Sigmoid colon (tissue), 7 donors: ENCODE measurements around the gene ZFP90. TPM values are rescaled to one million over a fixed set of nuclear protein-coding genes. Genes with fewer than 3 reads are reported as not detected.

Experiments
- DNase-seq: peaks from one replicate; pipeline ENCODE4 v3.0.0-alpha.2; 2019
- H3K27ac ChIP-seq, 4 donors: fragments of 200-600 bp; sonication (generic); one replicate each; pipeline ENCODE4 v1.5.1; 2016 to 2019; ENCODE audit warnings: mild to moderate bottlenecking in 1 of 4
- H3K27me3 ChIP-seq, 3 donors: fragments of 200-600 bp; sonication (generic); one replicate each; pipeline ENCODE4 v1.5.1; 2019; ENCODE audit warnings: mild to moderate bottlenecking in 1 of 3
- H3K36me3 ChIP-seq, 4 donors: fragments of 200-600 bp; sonication (generic); one replicate each; pipeline ENCODE4 v1.5.1; 2016 to 2019
- H3K4me1 ChIP-seq, 4 donors: fragments of 200-600 bp; sonication (generic); one replicate each; pipeline ENCODE4 v1.5.1; 2017 to 2019
- H3K4me3 ChIP-seq, 4 donors: fragments of 200-600 bp; sonication (generic); one replicate each; pipeline ENCODE4 v1.5.1; 2017 to 2019; ENCODE audit warnings: mild to moderate bottlenecking in 2 of 4, moderate library complexity in 1 of 4
- H3K9me3 ChIP-seq, 4 donors: fragments of 200-600 bp in 3 of 4; sonication (generic) in 3 of 4; one replicate each; pipeline versions ENCODE4 v1.5.1 to v1.6.1; 2013 to 2019
- CTCF ChIP-seq, 4 experiments: fragments of 450-650 bp in 3 of 4; fragments of 200-600 bp in 1 of 4; IDR thresholded peaks; one replicate each; pipeline ENCODE4 v1.5.1; 2016 to 2019; ENCODE audit warnings: antibody characterized with exemption in 4 of 4, mild to moderate bottlenecking in 3 of 4, moderate library complexity in 2 of 4
- EP300 ChIP-seq, 4 donors: sonication (generic); formaldehyde crosslinking; IDR thresholded peaks; one replicate each; pipeline ENCODE4 v1.6.1; 2017; ENCODE audit warnings: antibody characterized with exemption in 4 of 4
- POLR2A ChIP-seq, 2 donors: fragments of 450-650 bp; IDR thresholded peaks; one replicate each; pipeline ENCODE4 v1.6.1; 2016; ENCODE audit warnings: antibody characterized with exemption in 2 of 2, mild to moderate bottlenecking in 2 of 2, moderate library complexity in 2 of 2
- POLR2AphosphoS5 ChIP-seq, 4 donors: sonication (generic); formaldehyde crosslinking; IDR thresholded peaks; one replicate each; pipeline ENCODE4 v1.6.1; 2017; ENCODE audit warnings: antibody characterized with exemption in 4 of 4
- WGBS, 2 donors: extraction: QIAGEN DNeasy Blood & Tissue Kit; methylation state at CpG; one replicate each; pipeline ENCODE4 v1.1.7; 2013; 5-methylcytosine and 5-hydroxymethylcytosine counted together
- intact Hi-C: fragments of 100-400 bp; cut with DNase I; formaldehyde crosslinking; loops from one replicate; pipeline ENCODE4 v1.15.1; 2023
- polyA plus RNA-seq, 3 donors: library from polyadenylated mRNA; stranded (reverse); fragments of 200-250 nt; gene quantifications; one replicate each; pipeline ENCODE4 v1.2.3, GENCODE V29; 2013
- total RNA-seq, 4 donors: library from RNA; depleted of rRNA; stranded (reverse); fragments of >200 nt; gene quantifications; one replicate each; pipeline ENCODE4 v1.1.0, GENCODE V29; 2016
- donor health status: healthy with polysubstance abuse.
- donor health status: Bipolar disorder and iron deficiency.
- donor health status: healthy.

ZFP90 gene
- total RNA-seq (10 to 100 TPM; 33.4 to 48.5 (median 39.1) TPM), polyA plus RNA-seq (1 to 10 TPM; 1.6 to 8.0 (median 4.8) TPM)

GRCh38 chr16:68538880-68539701 lies at the start of gene ZFP90:
TSS of gene ZFP90 (plus strand) at chr16:68539291. CDS start at chr16:68539793, 502 bp downstream.
- peak; percentile 92 for DNase-seq
- intact Hi-C loops: no loop called here
- H3K36me3 ChIP-seq: peaks cover 0 to 19% (median 2%) of the 10 kb centered on the region in 4 donors
- WGBS, 2 donors: 1% methylated on average over 71 of the region's 71 CpGs
- no peaks in the 10 kb centered on the region for H3K9me3 ChIP-seq
- H3K4me1 ChIP-seq: peaks cover 0 to 10% (median 3%) of the 10 kb centered on the region in 4 donors
- peak within 1 kb of the TSS; percentile 79 to 92 (median 82) for H3K4me3 ChIP-seq
- peak within 1 kb of the TSS; percentile 59 to 87 (median 80) for H3K27ac ChIP-seq
- TF ChIP-seq EP300 (IDR thresholded peaks at IDR 0.05): no peak
- peak; percentile 27 to 67 (median 55) for TF ChIP-seq POLR2AphosphoS5 (IDR thresholded peaks at IDR 0.05)
- TF ChIP-seq POLR2A (IDR thresholded peaks at IDR 0.05): peak in 1 of 2 donors; percentile 17
- no peaks in the 10 kb centered on the region for H3K27me3 ChIP-seq

- Histone ChIP-seq H3K36me3 (no peaks in the 10 kb centered on the region), H3K27ac (no peak overlapping the region), H3K4me1 (no peaks in the 10 kb centered on the region), H3K9me3 (no peaks in the 10 kb centered on the region), H3K27me3 (peaks cover 0 to 4% (median 0%) of the 10 kb centered on the region in 3 donors), H3K4me3 (no peak overlapping the region)
- intact Hi-C loops: no loop called here
- WGBS, 2 donors: 48 to 78% methylated on average over 1 of the region's 1 CpG
- DNase-seq: no peak
- TF ChIP-seq CTCF (IDR thresholded peaks at IDR 0.05) (no peak), POLR2A (IDR thresholded peaks at IDR 0.05) (no peak), POLR2AphosphoS5 (IDR thresholded peaks at IDR 0.05) (no peak), EP300 (IDR thresholded peaks at IDR 0.05) (no peak)
These were observed 48.7 kb upstream of the ZFP90 start for GRCh38 chr16:68490358-68490757.

GRCh38 chr16:68490829-68491575 lies 48.1 kb upstream of the ZFP90 start:
- no peak for DNase-seq
- WGBS, 2 donors: 35 to 42% methylated on average over 13 of the region's 13 CpGs
- TF ChIP-seq CTCF (IDR thresholded peaks at IDR 0.05) (no peak), EP300 (IDR thresholded peaks at IDR 0.05) (no peak), POLR2AphosphoS5 (IDR thresholded peaks at IDR 0.05) (no peak)
- no peak overlapping the region for H3K27ac ChIP-seq
- no peaks in the 10 kb centered on the region for H3K4me1 ChIP-seq
- intact Hi-C loops: no loop called here
- H3K36me3 ChIP-seq: no peaks in the 10 kb centered on the region
- H3K9me3 ChIP-seq: no peaks in the 10 kb centered on the region
- H3K4me3 ChIP-seq: no peak overlapping the region
- peaks cover 0 to 4% (median 0%) of the 10 kb centered on the region in 3 donors for H3K27me3 ChIP-seq

GRCh38 chr16:68491576-68491950 lies 47.5 kb upstream of the ZFP90 start:
- no peak for DNase-seq
- peaks cover 0 to 4% (median 0%) of the 10 kb centered on the region in 3 donors for H3K27me3 ChIP-seq
- TF ChIP-seq POLR2AphosphoS5 (IDR thresholded peaks at IDR 0.05) (no peak), CTCF (IDR thresholded peaks at IDR 0.05) (no peak), EP300 (IDR thresholded peaks at IDR 0.05) (no peak), POLR2A (IDR thresholded peaks at IDR 0.05) (no peak)
- H3K36me3 ChIP-seq: no peaks in the 10 kb centered on the region
- intact Hi-C loops: no loop called here
- 85 to 87% methylated on average over 14 of the region's 14 CpGs for WGBS, 2 donors
- H3K27ac ChIP-seq: no peak overlapping the region
- no peaks in the 10 kb centered on the region for H3K9me3 ChIP-seq
- no peak overlapping the region for H3K4me3 ChIP-seq
- no peaks in the 10 kb centered on the region for H3K4me1 ChIP-seq

GRCh38 chr16:68492151-68492542 lies 46.9 kb upstream of the ZFP90 start:
- Histone ChIP-seq H3K9me3 (no peaks in the 10 kb centered on the region), H3K27me3 (peaks cover 0 to 4% (median 0%) of the 10 kb centered on the region in 3 donors), H3K4me1 (no peaks in the 10 kb centered on the region), H3K27ac (no peak overlapping the region), H3K36me3 (no peaks in the 10 kb centered on the region), H3K4me3 (no peak overlapping the region)
- DNase-seq: no peak
- TF ChIP-seq POLR2AphosphoS5 (IDR thresholded peaks at IDR 0.05) (no peak), EP300 (IDR thresholded peaks at IDR 0.05) (no peak), CTCF (IDR thresholded peaks at IDR 0.05) (no peak), POLR2A (IDR thresholded peaks at IDR 0.05) (no peak)
- WGBS, 2 donors: 66 to 75% methylated on average over 11 of the region's 11 CpGs
- intact Hi-C loops: no loop called here
